HG02623 (cell line): ENCODE results near the gene COG3.

Experiments
- ATAC-seq: cut with Tn5 transposase; IDR thresholded peaks from one replicate; pipeline ENCODE4 v1.9.1; 2021; ENCODE audit warnings: moderate library complexity; ENCODE audit not compliant: unreplicated experiment

COG3 gene

DNA sequence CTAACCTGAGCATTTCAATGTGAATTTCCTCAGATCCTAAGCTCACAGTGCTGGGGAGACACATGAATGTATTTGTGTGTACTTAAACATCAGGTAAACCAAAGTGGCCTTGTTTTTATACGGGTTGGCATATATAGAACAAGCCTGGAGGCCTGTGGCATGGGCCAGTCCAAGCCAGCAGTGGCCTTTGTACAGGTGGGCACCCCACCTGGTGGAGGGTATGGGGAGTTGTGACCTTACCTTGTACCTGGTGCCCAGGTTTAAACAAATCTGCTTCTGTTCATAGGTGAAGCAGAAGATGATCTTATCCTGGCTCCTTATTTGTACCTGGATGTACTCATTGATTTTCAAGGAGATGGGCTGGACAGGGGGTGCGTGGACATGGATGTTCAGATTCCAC lies 79.8 kb downstream of the COG3 start:
- no peak for ATAC-seq

DNA sequence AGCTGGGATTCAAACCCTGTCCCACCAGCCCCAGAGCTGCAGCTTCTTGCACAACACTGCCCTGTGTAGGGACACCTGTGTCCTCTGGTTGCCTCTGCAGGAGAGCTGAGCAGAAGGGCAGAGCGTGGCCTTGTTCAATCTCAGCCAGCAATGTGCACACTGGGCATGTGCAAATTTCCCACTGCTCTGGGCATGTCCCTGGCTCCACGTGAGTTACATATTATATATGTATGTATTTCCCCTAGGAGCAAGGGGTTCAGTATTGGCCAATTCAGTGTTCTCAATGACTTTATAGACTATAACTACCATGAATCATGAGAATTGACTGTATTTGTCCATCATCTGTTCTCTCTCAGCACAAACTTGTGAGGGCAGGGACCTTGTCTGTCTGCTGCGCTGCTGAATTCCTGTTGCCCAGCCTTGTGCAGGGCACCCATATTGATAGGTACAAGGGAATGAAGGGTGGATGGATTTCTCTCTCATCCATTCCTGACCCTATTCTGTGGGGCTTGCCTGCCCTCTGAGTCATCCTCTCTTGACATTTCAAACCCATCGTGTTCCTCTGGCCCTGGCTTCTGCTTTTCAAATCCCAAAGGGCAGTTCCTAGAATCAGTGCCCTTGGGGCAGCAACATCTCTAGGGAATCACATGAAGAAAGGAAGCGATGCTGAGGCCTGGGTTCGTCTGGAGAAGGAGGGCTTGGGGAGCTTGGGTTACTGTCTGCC lies 81.1 kb downstream of the COG3 start:
- no peak for ATAC-seq

DNA sequence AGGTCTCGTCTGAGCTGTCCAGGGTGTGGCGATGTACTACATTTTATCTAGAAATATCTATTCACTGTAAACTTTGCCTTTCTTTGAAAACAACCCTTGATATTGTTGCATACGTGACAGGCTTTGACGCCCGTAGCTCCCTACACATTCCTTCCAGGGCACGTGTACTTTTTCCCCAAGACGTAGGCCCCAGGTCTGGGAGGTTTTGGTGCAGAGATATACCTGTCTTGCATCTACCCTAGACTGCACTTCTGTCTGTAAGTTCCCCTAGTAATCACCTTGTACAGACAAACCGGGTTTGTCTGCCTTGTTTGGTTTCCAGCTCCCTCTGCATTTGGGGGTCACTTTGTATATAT lies 81.6 kb downstream of the COG3 start:
- no peak for ATAC-seq

DNA sequence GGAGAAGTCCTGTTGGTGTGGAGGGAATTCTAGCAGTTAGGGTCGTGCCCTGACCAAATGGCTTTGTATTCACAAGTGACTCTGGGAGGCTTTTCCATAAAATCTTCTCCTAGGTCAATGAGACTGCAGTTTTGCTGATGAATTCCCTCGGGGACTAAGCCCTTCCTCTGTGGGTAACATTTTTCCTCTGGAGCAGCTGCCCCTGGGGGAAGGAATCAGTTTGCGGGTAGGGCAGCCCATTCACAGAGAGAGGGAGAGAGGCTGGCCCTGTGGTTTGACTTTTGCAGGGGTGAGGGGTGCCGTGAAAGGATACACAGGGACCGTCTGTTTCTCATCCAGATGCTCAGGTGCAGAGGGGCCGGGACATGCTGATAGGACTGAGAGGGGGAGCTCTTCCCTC lies 83.5 kb downstream of the COG3 start:
- ATAC-seq = no peak

DNA sequence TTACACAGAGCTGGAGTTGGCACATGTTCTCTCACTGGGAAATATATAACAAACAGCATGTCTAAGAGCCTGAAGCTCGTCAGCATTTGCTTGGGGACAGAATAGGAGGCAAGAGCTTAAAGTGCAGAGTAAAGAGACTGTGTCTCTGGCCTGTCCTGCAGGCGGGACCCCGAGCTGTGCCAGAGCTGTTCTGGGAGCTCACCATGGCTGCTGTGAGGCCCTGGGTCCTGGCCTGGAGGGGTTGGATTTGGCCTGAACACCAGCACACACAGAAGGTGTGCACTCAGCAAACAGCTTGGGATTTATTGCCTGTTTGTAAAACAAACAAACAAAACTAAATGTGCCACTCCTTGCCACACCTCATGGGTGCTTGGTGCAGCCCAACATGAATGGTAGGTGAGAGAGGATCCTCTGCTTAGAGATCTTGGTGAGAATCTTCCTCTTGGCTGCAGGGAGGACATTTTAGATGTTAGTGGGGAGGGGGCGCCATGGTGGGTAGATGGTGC lies 89.9 kb downstream of the COG3 start:
- ATAC-seq = no peak

DNA sequence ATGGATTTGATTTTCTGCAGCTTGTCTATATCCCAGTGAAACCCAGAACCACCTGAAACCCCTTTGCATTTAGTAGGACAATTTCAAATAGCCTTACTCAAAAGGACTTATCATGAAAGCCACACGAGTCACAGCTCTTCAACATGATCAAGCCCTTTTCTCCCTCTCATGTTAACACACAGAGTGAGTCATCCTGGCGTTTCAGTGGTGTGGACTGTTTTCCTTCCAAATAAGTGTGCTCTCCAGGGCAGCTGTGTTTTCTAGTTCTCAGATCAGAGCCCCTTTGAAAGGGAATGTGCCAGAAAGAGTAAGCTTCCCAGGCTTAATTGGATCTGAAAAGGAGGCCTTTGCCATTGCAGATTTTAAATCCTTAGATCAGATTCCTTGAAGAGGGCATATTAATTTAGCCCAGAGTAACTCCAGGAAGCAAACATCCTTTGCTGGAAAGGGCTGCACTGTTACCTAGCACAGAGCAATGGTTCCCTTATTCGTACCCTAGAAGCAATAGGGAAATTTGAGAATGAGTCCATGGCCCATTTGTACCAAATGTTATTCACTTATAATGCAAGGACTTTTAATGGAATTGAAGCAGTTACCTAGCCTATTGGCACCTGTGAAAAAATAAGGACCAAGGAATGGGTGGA lies 99.5 kb downstream of the COG3 start:
- no peak for ATAC-seq

DNA sequence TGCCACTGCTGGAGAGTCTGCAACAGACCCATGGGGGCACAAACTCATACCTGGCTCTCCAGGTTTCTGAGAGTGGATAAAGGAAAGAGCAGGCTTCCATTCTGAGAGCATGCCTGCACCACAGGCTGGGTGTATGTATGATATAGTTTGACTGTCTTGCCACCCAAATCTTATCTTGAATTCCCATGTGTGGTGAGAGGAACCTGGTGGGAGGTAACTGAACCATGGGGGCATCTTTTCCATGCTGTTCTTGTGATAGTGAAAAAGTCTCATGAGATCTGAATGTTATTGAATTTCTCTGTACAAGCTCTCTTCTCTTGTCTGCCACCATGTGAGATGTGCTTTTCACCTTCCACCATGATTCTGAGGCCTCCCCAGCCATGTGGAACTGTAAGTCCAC lies 100.6 kb downstream of the COG3 start:
- ATAC-seq = no peak

DNA sequence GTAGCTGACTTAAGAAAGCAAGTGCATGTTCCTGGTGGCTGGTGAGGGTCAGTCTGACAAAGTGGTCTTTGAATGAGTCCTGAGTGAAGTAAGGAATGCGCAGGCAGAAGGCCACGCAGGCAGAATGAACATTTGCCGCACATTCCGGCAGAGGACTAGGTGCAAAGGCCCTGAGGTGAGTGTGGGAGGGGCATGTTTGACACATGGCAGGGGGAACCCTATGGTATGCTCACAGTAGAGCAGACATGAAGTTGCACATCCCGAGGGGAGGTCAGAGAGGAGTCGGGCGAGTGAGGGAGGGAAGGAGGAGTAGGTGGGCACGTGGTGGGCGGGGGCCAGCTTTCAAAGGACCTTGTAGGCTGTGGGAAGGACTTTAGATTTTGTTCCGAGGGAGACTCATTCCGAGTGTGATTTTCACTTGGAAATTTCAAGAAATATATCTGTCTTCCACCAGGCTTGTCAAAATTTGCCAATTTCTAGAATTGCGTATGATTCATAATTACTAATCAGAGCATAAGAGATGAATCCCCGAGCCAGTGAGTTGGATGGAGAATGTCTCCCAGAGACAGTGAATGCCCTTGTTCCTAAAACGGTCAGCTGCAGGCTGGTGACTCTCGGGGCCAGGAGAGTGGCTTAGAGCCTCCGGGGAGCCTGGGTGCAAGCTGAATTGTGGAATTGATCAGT lies 110.5 kb downstream of the COG3 start:
- no peak for ATAC-seq

DNA sequence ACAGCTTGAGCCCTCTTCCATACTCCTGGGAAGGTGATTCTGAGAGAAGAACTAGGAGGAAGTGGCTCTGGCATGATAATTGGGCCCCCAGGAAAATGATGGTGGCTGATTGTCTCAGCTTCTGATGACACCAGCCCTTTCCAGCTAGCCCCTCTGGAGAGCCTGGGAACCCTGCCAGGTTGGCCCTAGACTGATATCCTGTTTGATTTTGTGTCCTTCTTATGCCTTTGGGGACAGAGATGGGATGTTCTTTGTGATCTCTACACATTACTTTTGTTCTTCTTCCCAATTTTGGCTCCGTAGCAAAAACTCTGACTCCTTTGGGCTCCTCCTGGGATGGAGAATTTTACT lies 111.1 kb downstream of the COG3 start:
- no peak for ATAC-seq

DNA sequence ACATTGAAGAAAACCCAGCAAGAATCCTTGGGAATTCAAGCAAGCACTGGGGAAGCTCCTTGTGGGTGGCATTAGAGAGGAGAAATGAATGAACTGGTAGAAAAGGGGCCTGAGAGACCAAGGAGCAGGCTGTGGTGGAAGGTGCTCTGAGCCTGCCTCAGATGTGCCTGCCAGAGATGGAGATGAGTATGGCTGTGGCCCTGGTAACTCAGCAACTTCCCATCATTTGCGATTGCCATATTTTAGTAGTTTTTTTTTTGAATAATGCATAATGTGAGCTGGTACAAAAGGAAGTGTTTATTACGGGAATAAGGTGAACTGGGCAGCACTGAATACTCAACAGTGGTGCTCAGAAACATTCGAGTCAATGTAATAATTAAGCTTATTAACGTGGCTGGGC lies 111.7 kb downstream of the COG3 start:
- no peak for ATAC-seq

DNA sequence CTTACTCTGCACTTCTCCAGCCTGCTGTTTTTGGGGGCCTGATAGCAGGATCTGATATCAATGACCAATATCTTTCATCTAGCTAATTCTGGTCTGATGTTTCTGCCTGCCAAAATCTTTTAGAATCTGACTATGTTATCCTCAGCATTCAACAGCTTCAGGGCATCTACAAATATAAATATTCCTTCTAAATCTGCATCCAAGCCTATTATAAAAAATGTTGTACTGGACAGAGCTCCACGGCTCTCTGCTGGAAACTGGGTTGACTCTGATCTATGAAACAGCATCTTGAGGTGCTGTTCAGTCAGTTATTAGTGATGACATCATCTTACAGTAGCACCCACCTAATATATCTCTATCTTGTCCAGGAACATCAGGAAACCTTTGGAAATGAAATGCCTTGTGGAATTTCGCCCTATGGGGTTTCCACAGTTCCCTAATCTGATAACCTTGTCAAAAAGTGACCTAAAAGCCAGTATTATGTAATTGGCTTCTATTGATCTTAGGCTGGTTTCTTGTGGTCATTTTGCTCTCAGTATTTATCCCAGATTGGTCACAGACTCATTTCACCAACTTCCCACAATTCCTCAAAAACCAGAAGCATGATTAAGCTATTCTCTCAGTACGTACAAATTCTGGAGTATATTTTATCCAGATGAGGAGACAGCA lies 117.8 kb downstream of the COG3 start:
- ATAC-seq = no peak

DNA sequence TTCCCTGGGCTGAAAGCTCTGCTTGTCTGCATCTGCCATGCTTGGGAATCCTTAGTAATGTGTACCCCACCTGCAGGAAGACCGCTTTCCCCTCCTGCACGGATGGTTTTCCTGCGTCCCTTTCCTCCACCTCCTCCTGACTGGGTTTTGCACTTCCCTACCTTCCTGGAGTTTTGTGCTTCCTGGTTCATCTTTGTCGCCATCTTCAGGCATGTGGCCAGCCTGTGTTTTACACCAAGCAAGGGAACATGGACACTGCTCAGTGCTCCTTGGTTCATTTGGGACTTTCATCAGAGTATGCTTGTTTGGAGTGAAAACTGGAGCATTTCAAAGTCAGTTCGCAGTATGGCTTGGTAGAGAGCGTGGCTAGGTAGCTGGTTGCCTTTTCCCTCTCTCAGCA lies 120.1 kb downstream of the COG3 start:
- ATAC-seq = no peak
